ENCODE measurements around the gene IFNL2.

IFNL2 gene

GRCh38 chr19:39257227-39257626 is 11.0 kb upstream of the IFNL2 start:
- Histone ChIP-seq H2AFZ (ENCODE audit: low read depth) (no peak overlapping the region), H3K4me3 (IDR thresholded peaks at IDR 0.05; ENCODE audit: insufficient read depth, low read depth, low read length) (no peak overlapping the region), H4K20me1 (ENCODE audit: insufficient read depth) (no peaks in the 10 kb centered on the region), H3K36me3 (ENCODE audit: insufficient read depth) (no peaks in the 10 kb centered on the region), H3K9ac (no peak overlapping the region), H3K79me2 (ENCODE audit: insufficient read depth, low read depth) (no peaks in the 10 kb centered on the region), H3K4me1 (ENCODE audit: low read depth, poor library complexity, severe bottlenecking) (no peaks in the 10 kb centered on the region), H3K4me2 (no peak overlapping the region), H3K27me3 (ENCODE audit: insufficient read depth, low read depth) (no peaks in the 10 kb centered on the region), H3K27ac (no peak overlapping the region)
- TF ChIP-seq CTCF (conservative IDR thresholded peaks at IDR 0.05; ENCODE audit: low read depth, low read length): no peak

- no peaks in the 10 kb centered on the region for H3K79me2 ChIP-seq (ENCODE audit: insufficient read depth, low read depth)
- H4K20me1 ChIP-seq (ENCODE audit: insufficient read depth): no peaks in the 10 kb centered on the region
- TF ChIP-seq CTCF (conservative IDR thresholded peaks at IDR 0.05; ENCODE audit: low read depth, low read length): no peak
- no peaks in the 10 kb centered on the region for H3K36me3 ChIP-seq (ENCODE audit: insufficient read depth)
- H2AFZ ChIP-seq (ENCODE audit: low read depth): no peak overlapping the region
- no peak overlapping the region for H3K9ac ChIP-seq
- no peak overlapping the region for H3K4me3 ChIP-seq (IDR thresholded peaks at IDR 0.05; ENCODE audit: insufficient read depth, low read depth, low read length)
- no peaks in the 10 kb centered on the region for H3K4me1 ChIP-seq (ENCODE audit: low read depth, poor library complexity, severe bottlenecking)
- H3K27me3 ChIP-seq (ENCODE audit: insufficient read depth, low read depth): no peaks in the 10 kb centered on the region
- no peak overlapping the region for H3K4me2 ChIP-seq
- no peak overlapping the region for H3K27ac ChIP-seq
Measured at GRCh38 chr19:39261704-39262103, 6.5 kb upstream of the IFNL2 start.

- H3K4me3 ChIP-seq (IDR thresholded peaks at IDR 0.05; ENCODE audit: insufficient read depth, low read depth, low read length): no peak overlapping the region
- H3K36me3 ChIP-seq (ENCODE audit: insufficient read depth): no peaks in the 10 kb centered on the region
- no peak overlapping the region for H3K27ac ChIP-seq
- no peaks in the 10 kb centered on the region for H3K27me3 ChIP-seq (ENCODE audit: insufficient read depth, low read depth)
- H2AFZ ChIP-seq (ENCODE audit: low read depth): no peak overlapping the region
- H3K79me2 ChIP-seq (ENCODE audit: insufficient read depth, low read depth): no peaks in the 10 kb centered on the region
- TF ChIP-seq CTCF (conservative IDR thresholded peaks at IDR 0.05; ENCODE audit: low read depth, low read length): no peak
- no peak overlapping the region for H3K9ac ChIP-seq
- no peaks in the 10 kb centered on the region for H4K20me1 ChIP-seq (ENCODE audit: insufficient read depth)
- H3K4me1 ChIP-seq (ENCODE audit: low read depth, poor library complexity, severe bottlenecking): no peaks in the 10 kb centered on the region
- H3K4me2 ChIP-seq: no peak overlapping the region
Measured at GRCh38 chr19:39262496-39262895, 5.7 kb upstream of the IFNL2 start.

GRCh38 chr19:39263912-39264305 is 4.3 kb upstream of the IFNL2 start:
- H3K4me1 ChIP-seq (ENCODE audit: low read depth, poor library complexity, severe bottlenecking): no peaks in the 10 kb centered on the region
- H3K79me2 ChIP-seq (ENCODE audit: insufficient read depth, low read depth): no peaks in the 10 kb centered on the region
- no peaks in the 10 kb centered on the region for H4K20me1 ChIP-seq (ENCODE audit: insufficient read depth)
- no peak overlapping the region for H3K4me3 ChIP-seq (IDR thresholded peaks at IDR 0.05; ENCODE audit: insufficient read depth, low read depth, low read length)
- H3K27ac ChIP-seq: no peak overlapping the region
- H3K4me2 ChIP-seq: no peak overlapping the region
- H3K9ac ChIP-seq: no peak overlapping the region
- no peak overlapping the region for H2AFZ ChIP-seq (ENCODE audit: low read depth)
- TF ChIP-seq CTCF (conservative IDR thresholded peaks at IDR 0.05; ENCODE audit: low read depth, low read length): no peak
- no peaks in the 10 kb centered on the region for H3K27me3 ChIP-seq (ENCODE audit: insufficient read depth, low read depth)
- no peaks in the 10 kb centered on the region for H3K36me3 ChIP-seq (ENCODE audit: insufficient read depth)
